Thymus (tissue), 14 donors: ENCODE measurements around the gene CALCOCO1. TPM values are rescaled to one million over a fixed set of nuclear protein-coding genes. Genes with fewer than 3 reads are reported as not detected.
A peak's percentile ranks its signal among the peaks of the same experiment; 100 is the strongest.

Experiments
- DNase-seq, 9 donors: peaks; one replicate each; pipeline ENCODE4 v3.0.0-alpha.2; 2013; ENCODE audit warnings: low spot score in 9 of 9, low read depth in 6 of 9, missing footprints in 1 of 9
- H3K27ac ChIP-seq, 2 donors: one replicate each; pipeline ENCODE4 v1.5.1; 2013; ENCODE audit warnings: control low read depth in 1 of 2, low read depth in 1 of 2, low read length in 1 of 2, mild to moderate bottlenecking in 1 of 2, moderate library complexity in 1 of 2
- H3K27me3 ChIP-seq, 2 donors: one replicate each; pipeline ENCODE4 v1.5.1; 2013; ENCODE audit warnings: low read length in 1 of 2; ENCODE audit not compliant: control insufficient read depth in 2 of 2, insufficient read depth in 1 of 2
- H3K36me3 ChIP-seq, 2 donors: one replicate each; pipeline ENCODE4 v1.5.1; 2013; ENCODE audit warnings: low read length in 1 of 2, mild to moderate bottlenecking in 1 of 2, moderate library complexity in 1 of 2; ENCODE audit not compliant: control insufficient read depth in 2 of 2, insufficient read depth in 2 of 2
- H3K4me1 ChIP-seq, 2 donors: one replicate each; pipeline ENCODE4 v1.5.1; 2013; ENCODE audit warnings: low read length in 2 of 2; ENCODE audit not compliant: control insufficient read depth in 2 of 2, insufficient read depth in 2 of 2
- H3K4me3 ChIP-seq, 2 donors: one replicate each; pipeline ENCODE4 v1.5.1; 2013; ENCODE audit warnings: low read length in 2 of 2, control low read depth in 1 of 2, mild to moderate bottlenecking in 1 of 2
- H3K9me3 ChIP-seq, 2 donors: one replicate each; pipeline ENCODE4 v1.5.1; 2013; ENCODE audit warnings: low read length in 1 of 2, mild to moderate bottlenecking in 1 of 2; ENCODE audit not compliant: control insufficient read depth in 2 of 2, insufficient read depth in 1 of 2
- WGBS: extraction: QIAGEN DNeasy Blood & Tissue Kit; methylation state at CpG from one replicate; pipeline ENCODE4 v1.1.7; 2013; 5-methylcytosine and 5-hydroxymethylcytosine counted together
- long read RNA-seq, 10 donors: transcript quantifications; one replicate each; lab custom pipeline, GENCODE V29; 2026
- polyA plus RNA-seq: library from polyadenylated mRNA; stranded (reverse); fragments of 200-250 nt; gene quantifications from one replicate; pipeline ENCODE4 v1.2.3, GENCODE V29; 2013
- total RNA-seq: library from RNA; stranded (reverse); fragments of 120-200 nt; gene quantifications from one replicate; pipeline ENCODE4 v1.2.4, GENCODE V29; 2013
- donor health status: healthy.

Gene CALCOCO1, protein sequence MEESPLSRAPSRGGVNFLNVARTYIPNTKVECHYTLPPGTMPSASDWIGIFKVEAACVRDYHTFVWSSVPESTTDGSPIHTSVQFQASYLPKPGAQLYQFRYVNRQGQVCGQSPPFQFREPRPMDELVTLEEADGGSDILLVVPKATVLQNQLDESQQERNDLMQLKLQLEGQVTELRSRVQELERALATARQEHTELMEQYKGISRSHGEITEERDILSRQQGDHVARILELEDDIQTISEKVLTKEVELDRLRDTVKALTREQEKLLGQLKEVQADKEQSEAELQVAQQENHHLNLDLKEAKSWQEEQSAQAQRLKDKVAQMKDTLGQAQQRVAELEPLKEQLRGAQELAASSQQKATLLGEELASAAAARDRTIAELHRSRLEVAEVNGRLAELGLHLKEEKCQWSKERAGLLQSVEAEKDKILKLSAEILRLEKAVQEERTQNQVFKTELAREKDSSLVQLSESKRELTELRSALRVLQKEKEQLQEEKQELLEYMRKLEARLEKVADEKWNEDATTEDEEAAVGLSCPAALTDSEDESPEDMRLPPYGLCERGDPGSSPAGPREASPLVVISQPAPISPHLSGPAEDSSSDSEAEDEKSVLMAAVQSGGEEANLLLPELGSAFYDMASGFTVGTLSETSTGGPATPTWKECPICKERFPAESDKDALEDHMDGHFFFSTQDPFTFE
- total RNA-seq (55.3 TPM), polyA plus RNA-seq (92.9 TPM)
- long read RNA-seq, donor 1: 0 reads
- long read RNA-seq, donor 2: 0 reads
- long read RNA-seq, donor 3, transcript CALCOCO1-218 (15 exons, 2,291 nt): major isoform, 9 of 27 reads
- long read RNA-seq, donor 3, partial matches to known transcripts: 16 of 27 reads
- long read RNA-seq, donor 3, other reads (novel, unspliced or antisense): 0 of 27 reads
- long read RNA-seq, donor 4, partial matches to known transcripts: 7 of 9 reads
- long read RNA-seq, donor 4, other reads (novel, unspliced or antisense): 0 of 9 reads
- long read RNA-seq, donor 5, transcript CALCOCO1-218 (15 exons, 2,291 nt): major isoform, 6 of 24 reads
- long read RNA-seq, donor 5, partial matches to known transcripts: 13 of 24 reads
- long read RNA-seq, donor 5, other reads (novel, unspliced or antisense): 0 of 24 reads
- long read RNA-seq, donor 6, transcript CALCOCO1-218 (15 exons, 2,291 nt): major isoform, 6 of 6 reads
- long read RNA-seq, donor 6, partial matches to known transcripts: 0 of 6 reads
- long read RNA-seq, donor 6, other reads (novel, unspliced or antisense): 0 of 6 reads
- long read RNA-seq, donor 7, partial matches to known transcripts: 0 of 7 reads
- long read RNA-seq, donor 7, other reads (novel, unspliced or antisense): 0 of 7 reads
- long read RNA-seq, donor 8, partial matches to known transcripts: 0 of 6 reads
- long read RNA-seq, donor 8, other reads (novel, unspliced or antisense): 0 of 6 reads
- long read RNA-seq, donor 9, partial matches to known transcripts: 5 of 7 reads
- long read RNA-seq, donor 9, other reads (novel, unspliced or antisense): 0 of 7 reads
- long read RNA-seq, donor 10, partial matches to known transcripts: 23 of 24 reads
- long read RNA-seq, donor 10, other reads (novel, unspliced or antisense): 0 of 24 reads

GRCh38 chr12:53727310-53728041 lies at the start of gene CALCOCO1:
Gene CALCOCO1, minus strand, starts transcription at chr12:53727452. Its CDS starts 2,210 bp downstream, at chr12:53725242.
- Histone ChIP-seq H3K4me3 (peak within 1 kb of the TSS; percentile 68 to 69), H3K27me3 (peaks cover 0 to 4% of the 10 kb centered on the region in 2 donors), H3K36me3 (peaks cover 6 to 22% of the 10 kb centered on the region in 2 donors), H3K27ac (peak within 1 kb of the TSS; percentile 0 to 61), H3K4me1 (peaks cover 9 to 10% of the 10 kb centered on the region in 2 donors), H3K9me3 (no peaks in the 10 kb centered on the region)
- DNase-seq: peak; percentile 91 to 99 (median 97)
- 1% methylated on average over 38 of the region's 38 CpGs for WGBS

DNA sequence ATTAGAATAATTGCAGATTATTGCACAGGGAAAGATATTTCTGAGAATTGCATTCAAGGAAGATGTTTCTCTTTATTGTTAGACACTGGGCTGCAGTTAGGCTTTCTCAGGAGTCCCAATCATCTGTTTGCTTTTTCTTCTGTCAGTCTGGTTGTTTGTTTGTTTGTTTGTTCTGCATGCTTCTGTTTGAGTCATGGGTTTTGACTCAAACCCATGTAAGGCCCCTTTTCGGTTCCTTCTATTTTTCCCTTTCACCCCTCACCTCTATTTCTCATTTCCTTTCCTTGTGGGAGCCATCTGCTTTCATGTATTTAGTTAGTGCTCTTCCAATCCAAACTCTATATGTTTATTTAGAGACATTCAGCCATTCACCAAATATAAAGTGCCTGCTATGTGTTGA lies 49.6 kb upstream of the CALCOCO1 start:
- H3K36me3 ChIP-seq: no peaks in the 10 kb centered on the region
- H3K9me3 ChIP-seq: no peaks in the 10 kb centered on the region
- H3K4me1 ChIP-seq: no peaks in the 10 kb centered on the region
- 87% methylated on average over 1 of the region's 1 CpG for WGBS
- H3K27ac ChIP-seq: no peak overlapping the region
- H3K27me3 ChIP-seq: peaks cover 3 to 26% of the 10 kb centered on the region in 2 donors
- no peak overlapping the region for H3K4me3 ChIP-seq
- no peak for DNase-seq

GRCh38 chr12:53775478-53776145 lies 48.4 kb upstream of the CALCOCO1 start:
- Histone ChIP-seq H3K36me3 (no peaks in the 10 kb centered on the region), H3K4me1 (no peaks in the 10 kb centered on the region), H3K4me3 (no peak overlapping the region), H3K9me3 (no peaks in the 10 kb centered on the region), H3K27ac (no peak overlapping the region), H3K27me3 (peaks cover 3 to 25% of the 10 kb centered on the region in 2 donors)
- no peak for DNase-seq
- 56% methylated on average over 6 of the region's 6 CpGs for WGBS

DNA sequence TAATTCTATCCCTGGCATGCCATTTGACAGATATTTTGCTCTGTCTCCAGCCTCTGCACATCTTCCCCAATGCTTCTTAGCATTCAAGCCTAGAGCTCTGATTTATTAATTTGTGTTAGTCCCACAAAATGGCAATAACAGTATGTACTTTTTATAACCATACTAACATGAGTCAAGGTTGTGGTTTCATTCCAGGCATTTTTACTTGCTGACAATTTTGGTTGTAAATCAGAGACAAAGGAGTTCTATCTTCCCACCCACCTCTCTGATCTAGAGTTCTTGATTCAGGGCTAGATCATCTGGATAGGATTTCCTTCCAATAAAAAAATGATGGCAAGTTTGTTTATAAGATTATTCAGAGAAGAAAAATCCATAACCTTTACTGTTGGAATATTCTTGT lies 43.0 kb upstream of the CALCOCO1 start:
- Histone ChIP-seq H3K27ac (no peak overlapping the region), H3K27me3 (peaks cover 0 to 34% of the 10 kb centered on the region in 2 donors), H3K9me3 (no peaks in the 10 kb centered on the region), H3K4me3 (no peak overlapping the region), H3K36me3 (no peaks in the 10 kb centered on the region), H3K4me1 (no peaks in the 10 kb centered on the region)
- no peak for DNase-seq

DNA sequence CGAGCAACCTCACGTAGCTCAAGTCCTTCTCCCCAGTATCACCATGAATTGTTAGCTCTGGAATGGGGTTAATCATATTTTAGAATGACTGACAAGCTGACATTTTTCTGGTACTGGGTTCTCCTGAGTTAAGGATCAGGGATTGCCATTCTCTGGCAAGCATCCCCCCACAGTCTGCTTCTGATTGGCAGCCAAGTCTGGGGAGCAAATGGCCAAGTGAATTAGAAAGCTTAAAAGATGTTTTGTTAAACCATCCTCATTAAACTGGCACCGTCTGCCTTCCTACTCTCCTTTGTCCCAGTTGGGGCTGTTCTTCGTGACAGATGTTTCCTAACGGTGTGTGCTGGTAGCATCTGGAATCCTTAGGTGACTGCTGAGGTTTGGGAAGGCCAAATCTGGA lies 41.7 kb upstream of the CALCOCO1 start:
- Histone ChIP-seq H3K36me3 (no peaks in the 10 kb centered on the region), H3K4me3 (no peak overlapping the region), H3K27ac (no peak overlapping the region), H3K4me1 (no peaks in the 10 kb centered on the region), H3K9me3 (no peaks in the 10 kb centered on the region), H3K27me3 (peaks cover 4 to 42% of the 10 kb centered on the region in 2 donors)
- DNase-seq: no peak
- 81% methylated on average over 5 of the region's 5 CpGs for WGBS

GRCh38 chr12:53766881-53767280 lies 39.6 kb upstream of the CALCOCO1 start:
- no peak for DNase-seq
- H3K27me3 ChIP-seq: peaks cover 7 to 53% of the 10 kb centered on the region in 2 donors
- H3K4me3 ChIP-seq: no peak overlapping the region
- no peak overlapping the region for H3K27ac ChIP-seq
- no peaks in the 10 kb centered on the region for H3K9me3 ChIP-seq
- no peaks in the 10 kb centered on the region for H3K4me1 ChIP-seq
- no peaks in the 10 kb centered on the region for H3K36me3 ChIP-seq
- WGBS: 71% methylated on average over 3 of the region's 3 CpGs

DNA sequence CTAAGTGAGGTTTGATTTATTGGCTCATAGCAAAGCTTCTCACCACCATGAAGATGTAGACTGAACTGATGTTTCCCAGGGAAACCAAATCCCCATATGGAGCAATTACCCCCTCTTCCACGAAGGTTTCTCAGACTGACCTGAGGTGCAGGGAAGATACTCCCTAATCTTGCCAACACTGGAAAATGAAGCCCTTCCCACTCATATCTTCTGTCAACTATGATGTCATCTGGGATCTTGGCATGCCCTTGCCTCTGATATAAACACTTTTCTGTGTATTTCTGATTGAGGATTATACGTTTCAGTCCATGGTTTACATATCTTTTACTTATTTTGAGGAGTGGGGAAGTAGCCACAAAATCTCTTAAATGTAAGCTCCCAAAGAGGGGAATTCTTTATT lies 38.6 kb upstream of the CALCOCO1 start:
- H3K36me3 ChIP-seq: no peaks in the 10 kb centered on the region
- no peak for DNase-seq
- H3K27ac ChIP-seq: no peak overlapping the region
- no peaks in the 10 kb centered on the region for H3K9me3 ChIP-seq
- H3K4me1 ChIP-seq: no peaks in the 10 kb centered on the region
- peaks cover 9 to 61% of the 10 kb centered on the region in 2 donors for H3K27me3 ChIP-seq
- no peak overlapping the region for H3K4me3 ChIP-seq
- WGBS: 80% methylated on average over 2 of the region's 2 CpGs
